IMR-90 (cell line): ENCODE results near the gene SLC25A6.

Experiments used
- BHLHE40 ChIP-seq: fragments of 150-350 bp; IDR thresholded peaks from 2 replicates; pipeline ENCODE4 v1.6.1; 2016; ENCODE audit warnings: mild to moderate bottlenecking, low read depth, low read length
- CEBPB ChIP-seq: IDR thresholded peaks from 2 replicates; pipeline ENCODE4 v1.6.1; 2012; ENCODE audit warnings: low read depth, low read length, improper control_type of control experiment
- CTCF ChIP-seq: conservative IDR thresholded peaks from 2 replicates; pipeline ENCODE4 v1.5.1; 2012; ENCODE audit warnings: mild to moderate bottlenecking, low read depth, low read length, improper control_type of control experiment
- FOS ChIP-seq: fragments of 150-350 bp; IDR thresholded peaks from 2 replicates; pipeline ENCODE4 v1.6.1; 2016; ENCODE audit warnings: low read depth, low read length
- NFE2L2 ChIP-seq: fragments of 150-350 bp; IDR thresholded peaks from 2 replicates; pipeline ENCODE4 v1.6.1; 2016; ENCODE audit warnings: low read depth, mild to moderate bottlenecking, low read length
- POLR2A ChIP-seq: IDR thresholded peaks from 2 replicates; pipeline ENCODE4 v1.6.1; 2012; ENCODE audit warnings: mild to moderate bottlenecking, low read depth, low read length
- RCOR1 ChIP-seq: IDR thresholded peaks from 2 replicates; pipeline ENCODE4 v1.6.1; 2012; ENCODE audit warnings: mild to moderate bottlenecking, low read length, improper control_type of control experiment; ENCODE audit not compliant: insufficient replicate concordance
- SMC3 ChIP-seq: fragments of 150-350 bp; IDR thresholded peaks from 2 replicates; pipeline ENCODE4 v1.6.1; 2016; ENCODE audit warnings: low read depth, mild to moderate bottlenecking, antibody characterized with exemption, low read length, moderate library complexity

- TF ChIP-seq CTCF (no peak), POLR2A (no peak), FOS (no peak), BHLHE40 (no peak), CEBPB (no peak), RCOR1 (no peak), SMC3 (no peak), NFE2L2 (no peak)
Observed at GRCh38 chrX:1390621-1391369, 1.1 kb downstream of the SLC25A6 start.
